ENCODE data around the gene COG8.

DNA sequence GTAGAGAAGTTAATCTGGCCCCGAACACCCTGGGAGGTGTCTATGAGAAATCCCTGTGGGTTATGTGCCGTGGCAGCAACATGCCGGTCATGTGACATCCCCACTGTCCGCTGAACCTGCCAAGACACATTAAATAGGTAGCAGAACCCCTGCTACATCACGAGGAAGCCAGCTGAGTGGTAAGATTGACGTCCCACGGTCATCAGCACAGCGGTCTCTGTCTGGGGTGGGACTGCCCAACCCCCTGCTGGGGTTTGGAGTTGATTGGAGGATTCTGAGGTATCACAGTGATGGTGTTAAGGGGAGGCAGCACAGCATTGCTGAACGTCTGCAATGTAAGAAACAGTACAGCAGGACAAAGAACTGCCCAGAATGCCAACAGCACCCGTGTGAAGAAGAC lies 10.2 kb upstream of the COG8 start:
- TF ChIP-seq, protein P1, sequence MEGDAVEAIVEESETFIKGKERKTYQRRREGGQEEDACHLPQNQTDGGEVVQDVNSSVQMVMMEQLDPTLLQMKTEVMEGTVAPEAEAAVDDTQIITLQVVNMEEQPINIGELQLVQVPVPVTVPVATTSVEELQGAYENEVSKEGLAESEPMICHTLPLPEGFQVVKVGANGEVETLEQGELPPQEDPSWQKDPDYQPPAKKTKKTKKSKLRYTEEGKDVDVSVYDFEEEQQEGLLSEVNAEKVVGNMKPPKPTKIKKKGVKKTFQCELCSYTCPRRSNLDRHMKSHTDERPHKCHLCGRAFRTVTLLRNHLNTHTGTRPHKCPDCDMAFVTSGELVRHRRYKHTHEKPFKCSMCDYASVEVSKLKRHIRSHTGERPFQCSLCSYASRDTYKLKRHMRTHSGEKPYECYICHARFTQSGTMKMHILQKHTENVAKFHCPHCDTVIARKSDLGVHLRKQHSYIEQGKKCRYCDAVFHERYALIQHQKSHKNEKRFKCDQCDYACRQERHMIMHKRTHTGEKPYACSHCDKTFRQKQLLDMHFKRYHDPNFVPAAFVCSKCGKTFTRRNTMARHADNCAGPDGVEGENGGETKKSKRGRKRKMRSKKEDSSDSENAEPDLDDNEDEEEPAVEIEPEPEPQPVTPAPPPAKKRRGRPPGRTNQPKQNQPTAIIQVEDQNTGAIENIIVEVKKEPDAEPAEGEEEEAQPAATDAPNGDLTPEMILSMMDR (IDR thresholded peaks at IDR 0.05) = no peak
- TF ChIP-seq POLR2AphosphoS5 (IDR thresholded peaks at IDR 0.05; ENCODE audit: insufficient read depth in 1 of 2, low read depth in 1 of 2) = no peak

Data from vagina (tissue), 2 donors.